Measurements from ENCODE around the gene KLHDC8A. TPM values are rescaled to one million over a fixed set of nuclear protein-coding genes. Genes with fewer than 3 reads are reported as not detected.
"Not testable (repeated sequence)": the region's sequence is repeated elsewhere in the genome, so short reads cannot be mapped to it uniquely, and the experiment has no call there.

The KLHDC8A gene
- total and polyA plus RNA-seq, 4 experiments from 2014 or later = not detected

- Mint-ChIP-seq H3K27ac (no peak overlapping the region), H3K27me3 (peaks cover 6 to 19% of the 10 kb centered on the region in 2 donors), H3K36me3 (no peaks in the 10 kb centered on the region), H3K4me1 (peaks cover 2 to 9% (median 5%) of the 10 kb centered on the region in 4 donors), H3K9me3 (no peaks in the 10 kb centered on the region), H3K4me3 (no peak overlapping the region)
- Histone ChIP-seq H3K4me3 (ENCODE audit: low read length in 2 of 2) (no peak overlapping the region), H3K27ac (ENCODE audit: low read depth, low read length) (no peak overlapping the region), H3K36me3 (ENCODE audit: insufficient read depth, low read length) (no peaks in the 10 kb centered on the region), H3K27me3 (ENCODE audit: insufficient read depth, low read length) (peaks cover 6% of the 10 kb centered on the region), H3K4me1 (ENCODE audit: insufficient read depth, low read length) (no peaks in the 10 kb centered on the region), H3K9me3 (ENCODE audit: control insufficient read depth in 1 of 2, low read length in 2 of 2) (no peaks in the 10 kb centered on the region)
- CTCF ChIA-PET (ENCODE audit: partially characterized antibody) = interaction anchor here (1.4 to 4.2 kb wide), 3 partner anchors 38 to 131 kb away, joined by 5 to 37 read pairs (median 24); no protein-coding TSS in a partner anchor
- no peak for DNase-seq
- POLR2A ChIA-PET (ENCODE audit: partially characterized antibody) = no interaction called here
- intact Hi-C loops (cut with micrococcal nuclease) = no loop called here
Measured at GRCh38 chr1:205392650-205393049, 35.9 kb upstream of the KLHDC8A start.

GRCh38 chr1:205391386-205391785 lies 34.7 kb upstream of the KLHDC8A start:
- H3K9me3 ChIP-seq (ENCODE audit: control insufficient read depth in 1 of 2, low read length in 2 of 2) = no peaks in the 10 kb centered on the region
- intact Hi-C loops (cut with micrococcal nuclease) = no loop called here
- no peak for DNase-seq
- peaks cover 6% of the 10 kb centered on the region for H3K27me3 ChIP-seq (ENCODE audit: insufficient read depth, low read length)
- no peak overlapping the region for H3K27ac Mint-ChIP-seq
- H3K27me3 Mint-ChIP-seq = peaks cover 6 to 19% of the 10 kb centered on the region in 2 donors
- no peaks in the 10 kb centered on the region for H3K4me1 ChIP-seq (ENCODE audit: insufficient read depth, low read length)
- no peak overlapping the region for H3K4me3 Mint-ChIP-seq
- no peaks in the 10 kb centered on the region for H3K36me3 ChIP-seq (ENCODE audit: insufficient read depth, low read length)
- H3K4me1 Mint-ChIP-seq = no peaks in the 10 kb centered on the region
- POLR2A ChIA-PET (ENCODE audit: partially characterized antibody) = no interaction called here
- no peak overlapping the region for H3K4me3 ChIP-seq (ENCODE audit: low read length in 2 of 2)
- CTCF ChIA-PET (ENCODE audit: partially characterized antibody) = interaction anchor here (0.6 to 4.2 kb wide), 5 partner anchors 37 to 132 kb away, joined by 3 to 37 read pairs (median 5); no protein-coding TSS in a partner anchor
- H3K27ac ChIP-seq (ENCODE audit: low read depth, low read length) = no peak overlapping the region
- H3K36me3 Mint-ChIP-seq = no peaks in the 10 kb centered on the region
- H3K9me3 Mint-ChIP-seq = no peaks in the 10 kb centered on the region

- no peaks in the 10 kb centered on the region for H3K9me3 Mint-ChIP-seq
- CTCF ChIA-PET (ENCODE audit: partially characterized antibody) = interaction anchor here (0.7 to 2.1 kb wide), 6 partner anchors 43 to 270 kb away, joined by 3 to 5 read pairs (median 4); no protein-coding TSS in a partner anchor
Measured at GRCh38 chr1:205387845-205388244, 31.1 kb upstream of the KLHDC8A start.

GRCh38 chr1:205382990-205383389 lies 26.3 kb upstream of the KLHDC8A start:
- H3K36me3 Mint-ChIP-seq; H3K36me3 ChIP-seq (ENCODE audit: insufficient read depth, low read length); H3K4me1 Mint-ChIP-seq; H3K4me1 ChIP-seq (ENCODE audit: insufficient read depth, low read length); H3K4me3 ChIP-seq (ENCODE audit: low read length in 2 of 2); POLR2A ChIA-PET (ENCODE audit: partially characterized antibody); H3K4me3 Mint-ChIP-seq; H3K27me3 Mint-ChIP-seq; H3K27ac ChIP-seq (ENCODE audit: low read depth, low read length); H3K27ac Mint-ChIP-seq; H3K9me3 ChIP-seq (ENCODE audit: control insufficient read depth in 1 of 2, low read length in 2 of 2); H3K27me3 ChIP-seq (ENCODE audit: insufficient read depth, low read length); H3K9me3 Mint-ChIP-seq; DNase-seq; intact Hi-C loops (cut with micrococcal nuclease): not testable (repeated sequence)
- CTCF ChIA-PET (ENCODE audit: partially characterized antibody) = interaction anchor here (0.7 to 1.2 kb wide), 2 partner anchors 14 to 29 kb away, joined by 3 to 4 read pairs; no protein-coding TSS in a partner anchor

More at GRCh38 chr1:205387845-205388244, 31.1 kb upstream of the KLHDC8A start:
- no peaks in the 10 kb centered on the region for H3K36me3 Mint-ChIP-seq
- H3K27ac Mint-ChIP-seq = no peak overlapping the region
- intact Hi-C loops (cut with micrococcal nuclease) = no loop called here
- no peaks in the 10 kb centered on the region for H3K9me3 ChIP-seq (ENCODE audit: control insufficient read depth in 1 of 2, low read length in 2 of 2)
- no peak overlapping the region for H3K27ac ChIP-seq (ENCODE audit: low read depth, low read length)
- no peaks in the 10 kb centered on the region for H3K4me1 ChIP-seq (ENCODE audit: insufficient read depth, low read length)
- no peak overlapping the region for H3K4me3 ChIP-seq (ENCODE audit: low read length in 2 of 2)
- H3K4me1 Mint-ChIP-seq = no peaks in the 10 kb centered on the region
- H3K4me3 Mint-ChIP-seq = no peak overlapping the region
- DNase-seq = no peak
- H3K27me3 Mint-ChIP-seq = peaks cover 4 to 15% of the 10 kb centered on the region in 2 donors
- POLR2A ChIA-PET (ENCODE audit: partially characterized antibody) = no interaction called here
- peaks cover 6% of the 10 kb centered on the region for H3K27me3 ChIP-seq (ENCODE audit: insufficient read depth, low read length)
- no peaks in the 10 kb centered on the region for H3K36me3 ChIP-seq (ENCODE audit: insufficient read depth, low read length)

GRCh38 chr1:205382561-205382960 lies 25.8 kb upstream of the KLHDC8A start:
- Histone ChIP-seq H3K36me3 (ENCODE audit: insufficient read depth, low read length) (no peaks in the 10 kb centered on the region), H3K4me1 (ENCODE audit: insufficient read depth, low read length) (no peaks in the 10 kb centered on the region), H3K9me3 (ENCODE audit: control insufficient read depth in 1 of 2, low read length in 2 of 2) (no peaks in the 10 kb centered on the region), H3K27ac (ENCODE audit: low read depth, low read length) (no peak overlapping the region), H3K27me3 (ENCODE audit: insufficient read depth, low read length) (no peaks in the 10 kb centered on the region), H3K4me3 (ENCODE audit: low read length in 2 of 2) (no peak overlapping the region)
- ChIA-PET POLR2A (ENCODE audit: partially characterized antibody) (no interaction called here), CTCF (ENCODE audit: partially characterized antibody) (interaction anchor here (0.7 to 1.8 kb wide), 2 partner anchors 15 to 141 kb away, joined by 3 to 5 read pairs; no protein-coding TSS in a partner anchor)
- peaks cover 2 to 8% of the 10 kb centered on the region in 2 donors for H3K27me3 Mint-ChIP-seq
- H3K9me3 Mint-ChIP-seq = no peaks in the 10 kb centered on the region
- intact Hi-C loops (cut with micrococcal nuclease) = no loop called here
- H3K36me3 Mint-ChIP-seq = no peaks in the 10 kb centered on the region
- no peak overlapping the region for H3K4me3 Mint-ChIP-seq
- H3K4me1 Mint-ChIP-seq = peaks cover 0 to under 1% (median 0%) of the 10 kb centered on the region in 4 donors
- no peak for DNase-seq
- H3K27ac Mint-ChIP-seq = no peak overlapping the region

GRCh38 chr1:205381305-205381704 lies 24.6 kb upstream of the KLHDC8A start:
- ChIA-PET CTCF (ENCODE audit: partially characterized antibody) (interaction anchor here (1.8 kb wide), 2 partner anchors 49 to 143 kb away, joined by 4 to 5 read pairs; no protein-coding TSS in a partner anchor), POLR2A (ENCODE audit: partially characterized antibody) (interaction anchor here (0.7 kb wide), 2 partner anchors 12 to 60 kb away, joined by 3 read pairs; no protein-coding TSS in a partner anchor)
- no peak for DNase-seq
- H3K9me3 Mint-ChIP-seq = no peaks in the 10 kb centered on the region
- no peaks in the 10 kb centered on the region for H3K36me3 Mint-ChIP-seq
- Histone ChIP-seq H3K4me1 (ENCODE audit: insufficient read depth, low read length) (no peaks in the 10 kb centered on the region), H3K27me3 (ENCODE audit: insufficient read depth, low read length) (no peaks in the 10 kb centered on the region), H3K9me3 (ENCODE audit: control insufficient read depth in 1 of 2, low read length in 2 of 2) (no peaks in the 10 kb centered on the region), H3K36me3 (ENCODE audit: insufficient read depth, low read length) (no peaks in the 10 kb centered on the region), H3K4me3 (ENCODE audit: low read length in 2 of 2) (no peak overlapping the region), H3K27ac (ENCODE audit: low read depth, low read length) (no peak overlapping the region)
- H3K27me3 Mint-ChIP-seq = peaks cover 3 to 8% of the 10 kb centered on the region in 2 donors
- peaks cover 0 to 12% (median 1%) of the 10 kb centered on the region in 4 donors for H3K4me1 Mint-ChIP-seq
- no peak overlapping the region for H3K27ac Mint-ChIP-seq
- intact Hi-C loops (cut with micrococcal nuclease) = no loop called here
- H3K4me3 Mint-ChIP-seq = no peak overlapping the region

- no peaks in the 10 kb centered on the region for H3K36me3 Mint-ChIP-seq
- intact Hi-C loops (cut with micrococcal nuclease) = no loop called here
- DNase-seq = no peak
- Histone ChIP-seq H3K27ac (ENCODE audit: low read depth, low read length) (no peak overlapping the region), H3K36me3 (ENCODE audit: insufficient read depth, low read length) (no peaks in the 10 kb centered on the region), H3K9me3 (ENCODE audit: control insufficient read depth in 1 of 2, low read length in 2 of 2) (no peaks in the 10 kb centered on the region), H3K4me1 (ENCODE audit: insufficient read depth, low read length) (no peaks in the 10 kb centered on the region), H3K27me3 (ENCODE audit: insufficient read depth, low read length) (no peaks in the 10 kb centered on the region), H3K4me3 (ENCODE audit: low read length in 2 of 2) (no peak overlapping the region)
- no peak overlapping the region for H3K27ac Mint-ChIP-seq
- H3K27me3 Mint-ChIP-seq = peaks cover 8 to 13% of the 10 kb centered on the region in 2 donors
- ChIA-PET CTCF (ENCODE audit: partially characterized antibody) (interaction anchor here (1.8 kb wide), 2 partner anchors 49 to 143 kb away, joined by 4 to 5 read pairs; no protein-coding TSS in a partner anchor), POLR2A (ENCODE audit: partially characterized antibody) (interaction anchor here (0.7 kb wide), 2 partner anchors 12 to 60 kb away, joined by 3 read pairs; no protein-coding TSS in a partner anchor)
- H3K4me3 Mint-ChIP-seq = no peak overlapping the region
- H3K9me3 Mint-ChIP-seq = no peaks in the 10 kb centered on the region
- peaks cover 0 to 16% (median 3%) of the 10 kb centered on the region in 4 donors for H3K4me1 Mint-ChIP-seq
Measured at GRCh38 chr1:205380882-205381281, 24.2 kb upstream of the KLHDC8A start.
